Pons (tissue), 1 donor: Measurements from ENCODE around the gene TELO2.

ENCODE experiments used
- DNase-seq: peaks from one replicate; pipeline ENCODE4 v3.0.0-alpha.2; 2016; ENCODE audit warnings: low spot score

Gene TELO2

GRCh38 chr16:1498899-1499676, 5.9 kb downstream of the TELO2 start:
- DNase-seq = no peak

- no peak for DNase-seq
Measured at GRCh38 chr16:1499756-1500464, 6.8 kb downstream of the TELO2 start.

GRCh38 chr16:1500465-1501150, 7.4 kb downstream of the TELO2 start:
- DNase-seq = no peak

GRCh38 chr16:1501630-1502029, 8.5 kb downstream of the TELO2 start:
- no peak for DNase-seq

- no peak for DNase-seq
Measured at GRCh38 chr16:1502092-1503004, 9.2 kb downstream of the TELO2 start.

GRCh38 chr16:1503110-1503955, 10.2 kb downstream of the TELO2 start:
- no peak for DNase-seq

GRCh38 chr16:1505073-1505844, 12.1 kb downstream of the TELO2 start:
- no peak for DNase-seq

- no peak for DNase-seq
Measured at GRCh38 chr16:1505912-1506311, 12.8 kb downstream of the TELO2 start.

- no peak for DNase-seq
Measured at GRCh38 chr16:1506494-1507213, 13.5 kb downstream of the TELO2 start.

GRCh38 chr16:1508494-1509187, 15.5 kb downstream of the TELO2 start:
- no peak for DNase-seq

- DNase-seq = no peak
Measured at GRCh38 chr16:1509307-1510221, 16.4 kb downstream of the TELO2 start.

- no peak for DNase-seq
Measured at GRCh38 chr16:1510272-1510671, 17.1 kb downstream of the TELO2 start.

- DNase-seq = no peak
Measured at GRCh38 chr16:1510941-1511351, 17.8 kb downstream of the TELO2 start.

GRCh38 chr16:1511662-1512569, 18.8 kb downstream of the TELO2 start:
- DNase-seq = no peak

GRCh38 chr16:1512774-1513173, 19.6 kb downstream of the TELO2 start:
- no peak for DNase-seq

- no peak for DNase-seq
Measured at GRCh38 chr16:1514507-1514906, 21.3 kb downstream of the TELO2 start.
